Measurements from ENCODE around the gene HAUS7. TPM values are rescaled to one million over a fixed set of nuclear protein-coding genes. Genes with fewer than 3 reads are reported as not detected.

HAUS7 gene
- total and polyA plus RNA-seq, 9 donors, result 9.3 to 28.7 (median 18.7) TPM

DNA sequence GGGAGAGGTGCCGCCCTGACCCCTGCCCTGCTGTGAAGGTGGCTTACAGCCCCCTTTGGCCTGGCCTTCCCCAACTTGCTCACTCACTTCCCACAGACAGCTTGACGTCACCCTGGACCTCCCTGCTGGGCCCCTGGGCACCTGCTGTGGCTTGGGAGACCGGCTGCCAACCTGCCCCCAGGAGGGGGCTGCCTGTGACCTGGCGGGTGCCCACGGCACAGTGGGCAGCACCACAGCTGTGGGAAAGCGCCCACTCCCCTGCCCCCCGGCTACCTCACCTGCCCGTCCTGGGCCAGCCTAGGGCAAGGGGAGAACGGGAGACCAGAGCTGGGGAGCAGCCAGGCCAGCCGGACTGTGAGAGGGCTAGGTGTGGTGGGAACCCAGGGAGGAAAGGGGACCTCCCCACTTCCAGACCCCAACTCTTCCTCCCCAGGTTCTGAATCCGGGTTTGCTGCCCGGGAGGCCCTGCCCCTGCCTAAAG, 61.5 kb downstream of the HAUS7 start:
- Histone ChIP-seq H3K9me3 (no peaks in the 10 kb centered on the region), H3K27me3 (no peaks in the 10 kb centered on the region), H3K27ac (no peak overlapping the region), H3K4me3 (no peak overlapping the region), H3K36me3 (no peaks in the 10 kb centered on the region), H3K4me1 (ENCODE audit: insufficient read depth) (no peaks in the 10 kb centered on the region)
- TF ChIP-seq, protein P1, sequence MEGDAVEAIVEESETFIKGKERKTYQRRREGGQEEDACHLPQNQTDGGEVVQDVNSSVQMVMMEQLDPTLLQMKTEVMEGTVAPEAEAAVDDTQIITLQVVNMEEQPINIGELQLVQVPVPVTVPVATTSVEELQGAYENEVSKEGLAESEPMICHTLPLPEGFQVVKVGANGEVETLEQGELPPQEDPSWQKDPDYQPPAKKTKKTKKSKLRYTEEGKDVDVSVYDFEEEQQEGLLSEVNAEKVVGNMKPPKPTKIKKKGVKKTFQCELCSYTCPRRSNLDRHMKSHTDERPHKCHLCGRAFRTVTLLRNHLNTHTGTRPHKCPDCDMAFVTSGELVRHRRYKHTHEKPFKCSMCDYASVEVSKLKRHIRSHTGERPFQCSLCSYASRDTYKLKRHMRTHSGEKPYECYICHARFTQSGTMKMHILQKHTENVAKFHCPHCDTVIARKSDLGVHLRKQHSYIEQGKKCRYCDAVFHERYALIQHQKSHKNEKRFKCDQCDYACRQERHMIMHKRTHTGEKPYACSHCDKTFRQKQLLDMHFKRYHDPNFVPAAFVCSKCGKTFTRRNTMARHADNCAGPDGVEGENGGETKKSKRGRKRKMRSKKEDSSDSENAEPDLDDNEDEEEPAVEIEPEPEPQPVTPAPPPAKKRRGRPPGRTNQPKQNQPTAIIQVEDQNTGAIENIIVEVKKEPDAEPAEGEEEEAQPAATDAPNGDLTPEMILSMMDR (IDR thresholded peaks at IDR 0.05), result no peak
- TF ChIP-seq POLR2A (IDR thresholded peaks at IDR 0.05) (no peak), EP300 (IDR thresholded peaks at IDR 0.05) (no peak)
- peak in 1 of 5 donors; percentile 29 for DNase-seq
- intact Hi-C loops (cut with DNase I), result no loop called here
- WGBS, 3 donors, result 84 to 93% (median 89%) methylated on average over 12 of the region's 12 CpGs

DNA sequence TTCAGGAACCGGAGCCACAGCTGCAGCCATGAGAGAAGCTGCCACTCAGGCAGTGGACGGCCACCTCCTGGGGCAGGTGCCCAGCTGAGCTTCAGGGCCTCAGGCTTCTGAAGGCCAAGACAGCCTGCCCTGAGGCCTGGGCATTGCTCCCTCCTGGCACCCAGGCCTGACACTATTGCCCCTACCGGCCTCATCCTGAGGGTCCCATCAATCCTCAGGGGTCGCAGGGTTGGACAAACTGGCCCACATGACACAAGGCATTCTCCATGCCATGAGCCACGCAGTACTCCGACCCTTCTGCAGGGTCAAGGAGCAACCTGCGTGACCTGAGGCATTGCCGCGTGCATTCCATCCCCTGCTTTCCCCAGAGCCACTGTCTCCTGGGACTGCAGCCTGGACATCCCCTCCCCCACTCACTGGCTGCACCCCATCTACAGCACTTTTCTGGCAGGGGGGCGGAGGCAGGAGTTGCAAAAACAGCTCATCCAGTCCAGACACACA, 62.1 kb downstream of the HAUS7 start:
- TF ChIP-seq, protein P1 (IDR thresholded peaks at IDR 0.05), result no peak
- no peak for TF ChIP-seq EP300 (IDR thresholded peaks at IDR 0.05)
- no peaks in the 10 kb centered on the region for H3K9me3 ChIP-seq
- H3K27me3 ChIP-seq, result no peaks in the 10 kb centered on the region
- 77 to 86% (median 79%) methylated on average over 10 of the region's 10 CpGs for WGBS, 3 donors
- H3K4me3 ChIP-seq, result no peak overlapping the region
- H3K36me3 ChIP-seq, result no peaks in the 10 kb centered on the region
- peak in 1 of 5 donors; percentile 35 for DNase-seq
- H3K27ac ChIP-seq, result no peak overlapping the region
- intact Hi-C loops (cut with DNase I), result no loop called here
- no peaks in the 10 kb centered on the region for H3K4me1 ChIP-seq (ENCODE audit: insufficient read depth)

DNA sequence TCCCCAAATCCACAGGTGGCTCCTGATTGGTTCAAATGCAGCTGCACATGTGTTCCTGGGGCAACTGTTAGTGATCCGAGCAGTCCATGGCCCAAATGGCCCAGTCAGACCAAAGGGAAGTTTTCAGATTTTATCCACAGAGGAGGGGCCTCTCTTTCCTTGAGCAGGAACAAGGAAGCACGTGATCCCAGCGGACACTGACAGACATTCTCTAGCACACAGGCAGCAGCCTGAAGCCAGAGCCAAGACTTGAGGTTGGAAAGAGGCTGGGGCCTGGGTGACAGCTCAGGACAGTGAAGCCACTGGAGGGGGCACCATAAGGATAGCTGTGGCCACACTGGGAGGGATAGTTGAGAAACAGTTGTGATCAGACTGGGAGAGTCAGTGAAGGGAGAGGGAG, 62.6 kb downstream of the HAUS7 start:
- peak in 1 of 5 donors; percentile 27 for DNase-seq
- H3K4me3 ChIP-seq, result no peak overlapping the region
- H3K27me3 ChIP-seq, result no peaks in the 10 kb centered on the region
- no peaks in the 10 kb centered on the region for H3K9me3 ChIP-seq
- TF ChIP-seq POLR2A (IDR thresholded peaks at IDR 0.05) (no peak), EP300 (IDR thresholded peaks at IDR 0.05) (no peak)
- TF ChIP-seq, protein P1 (IDR thresholded peaks at IDR 0.05), result no peak
- H3K4me1 ChIP-seq (ENCODE audit: insufficient read depth), result no peaks in the 10 kb centered on the region
- intact Hi-C loops (cut with DNase I), result no loop called here
- H3K27ac ChIP-seq, result no peak overlapping the region
- WGBS, 3 donors, result 50 to 73% (median 65%) methylated on average over 3 of the region's 3 CpGs
- no peaks in the 10 kb centered on the region for H3K36me3 ChIP-seq

DNA sequence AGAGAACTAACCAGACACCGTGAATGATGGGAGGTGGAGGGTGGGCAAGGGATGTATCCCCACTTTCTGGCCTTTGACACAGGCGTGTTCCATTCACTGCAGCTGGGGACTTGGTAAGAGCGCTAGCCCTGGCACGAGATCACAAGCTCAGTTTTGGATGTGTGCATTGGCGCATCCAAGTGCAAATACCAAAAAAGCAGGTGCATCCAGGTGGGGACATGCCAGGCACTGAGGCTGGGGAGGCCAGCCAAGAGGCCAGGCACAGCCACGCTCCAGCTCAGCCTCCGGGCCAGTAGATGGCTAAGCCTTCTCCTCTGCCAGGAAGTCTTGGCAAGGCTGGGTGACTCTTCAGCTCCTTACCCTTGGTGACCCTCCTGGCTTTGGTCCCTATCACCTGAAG, 63.5 kb downstream of the HAUS7 start:
- 75 to 81% (median 75%) methylated on average over 7 of the region's 7 CpGs for WGBS, 3 donors
- H3K27me3 ChIP-seq, result no peaks in the 10 kb centered on the region
- peak in 1 of 5 donors; percentile 22 for DNase-seq
- TF ChIP-seq, protein P1 (IDR thresholded peaks at IDR 0.05), result no peak
- TF ChIP-seq POLR2A (IDR thresholded peaks at IDR 0.05) (no peak), EP300 (IDR thresholded peaks at IDR 0.05) (no peak)
- no peak overlapping the region for H3K27ac ChIP-seq
- no peaks in the 10 kb centered on the region for H3K4me1 ChIP-seq (ENCODE audit: insufficient read depth)
- no peak overlapping the region for H3K4me3 ChIP-seq
- no peaks in the 10 kb centered on the region for H3K36me3 ChIP-seq
- intact Hi-C loops (cut with DNase I), result no loop called here
- no peaks in the 10 kb centered on the region for H3K9me3 ChIP-seq
